Activated CD4-positive, alpha-beta T cell treated with anti-CD3 and anti-CD28 coated beads, Interleukin-2, amount 50 U/mL, for 16 hours (primary cell): ENCODE results near the gene ZDHHC8.
"Not testable (repeated sequence)": the region's sequence is repeated elsewhere in the genome, so short reads cannot be mapped to it uniquely, and the experiment has no call there.

Experiments used
- DNase-seq: peaks from one replicate; pipeline ENCODE4 v3.0.0-alpha.2; 2020

The ZDHHC8 gene

GRCh38 chr22:20145206-20145831 lies 13.7 kb downstream of the ZDHHC8 start:
- no peak for DNase-seq

- DNase-seq, result no peak
These were observed 14.2 kb downstream of the ZDHHC8 start for GRCh38 chr22:20145832-20146223.

- no peak for DNase-seq
These were observed 15.2 kb downstream of the ZDHHC8 start for GRCh38 chr22:20146777-20147176.

GRCh38 chr22:20147237-20147988 lies 15.8 kb downstream of the ZDHHC8 start:
- DNase-seq, result no peak

GRCh38 chr22:20148414-20148813 lies 16.8 kb downstream of the ZDHHC8 start:
- no peak for DNase-seq

GRCh38 chr22:20149257-20150250 lies 17.9 kb downstream of the ZDHHC8 start:
- no peak for DNase-seq

- no peak for DNase-seq
These were observed 19.0 kb downstream of the ZDHHC8 start, which contains the start of gene CCDC188 for GRCh38 chr22:20150381-20151275. TSS of gene CCDC188 (minus strand) at chr22:20151055. CDS start at chr22:20150986, 69 bp downstream.

GRCh38 chr22:20151276-20151588 lies 19.6 kb downstream of the ZDHHC8 start:
- no peak for DNase-seq

- no peak for DNase-seq
These were observed 20.9 kb downstream of the ZDHHC8 start for GRCh38 chr22:20152464-20152890.

- no peak for DNase-seq
These were observed 22.3 kb downstream of the ZDHHC8 start for GRCh38 chr22:20153945-20154344.

GRCh38 chr22:20154602-20155187 lies 23.1 kb downstream of the ZDHHC8 start:
- no peak for DNase-seq

- DNase-seq, result no peak
These were observed 23.9 kb downstream of the ZDHHC8 start for GRCh38 chr22:20155330-20156041.

- DNase-seq, result no peak
These were observed 24.4 kb downstream of the ZDHHC8 start for GRCh38 chr22:20156042-20156389.

- DNase-seq, result peak; percentile 84
These were observed 25.2 kb downstream of the ZDHHC8 start for GRCh38 chr22:20156611-20157429.

GRCh38 chr22:20157430-20158183 lies 26.0 kb downstream of the ZDHHC8 start:
- DNase-seq, result no peak

GRCh38 chr22:20158391-20159036 lies 26.9 kb downstream of the ZDHHC8 start:
- DNase-seq, result no peak

- DNase-seq, result no peak
These were observed 27.5 kb downstream of the ZDHHC8 start for GRCh38 chr22:20159076-20159475.

- not testable (repeated sequence) for DNase-seq
These were observed 27.9 kb downstream of the ZDHHC8 start for GRCh38 chr22:20159531-20159930.

- no peak for DNase-seq
These were observed 28.4 kb downstream of the ZDHHC8 start for GRCh38 chr22:20160041-20160440.
